OCI-LY7 (cell line): ENCODE data around the gene NFE2L1.

Experiments used
- EZH2phosphoT487 ChIP-seq: fragments of 200-600 bp; sonication (generic); IDR thresholded peaks from 2 replicates; pipeline ENCODE4 v1.6.1; 2018; ENCODE audit warnings: low read depth, borderline replicate concordance, mild to moderate bottlenecking, mixed run types, antibody characterized with exemption, low read length, moderate library complexity, mixed read lengths
- TF ChIP-seq, protein P1 (sequence below): fragments of 200-600 bp; sonication (generic); conservative IDR thresholded peaks from 2 replicates; pipeline ENCODE4 v1.5.1; 2014; ENCODE audit warnings: mild to moderate bottlenecking, antibody characterized with exemption, low read length, moderate library complexity, mixed read lengths

DNA sequence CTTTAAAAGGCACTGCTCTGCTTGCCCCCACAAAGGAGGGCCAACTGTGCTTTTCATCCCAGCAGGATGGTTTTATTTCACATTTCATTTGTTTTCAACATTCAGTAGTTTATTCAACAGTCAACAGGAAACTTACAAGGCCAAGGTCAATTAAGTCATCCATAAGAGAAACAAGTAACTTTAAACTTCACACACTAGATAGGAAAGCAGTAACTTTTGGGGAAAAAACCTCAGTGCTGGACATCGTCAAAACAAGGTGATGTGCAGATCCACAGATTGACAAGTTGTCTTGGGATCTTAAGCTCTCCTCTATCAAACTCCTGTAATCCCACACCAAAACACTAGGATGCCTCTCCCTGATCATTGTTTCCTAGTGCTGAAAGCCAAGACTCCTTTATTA lies 18.5 kb downstream of the NFE2L1 start:
- TF ChIP-seq, protein P1, sequence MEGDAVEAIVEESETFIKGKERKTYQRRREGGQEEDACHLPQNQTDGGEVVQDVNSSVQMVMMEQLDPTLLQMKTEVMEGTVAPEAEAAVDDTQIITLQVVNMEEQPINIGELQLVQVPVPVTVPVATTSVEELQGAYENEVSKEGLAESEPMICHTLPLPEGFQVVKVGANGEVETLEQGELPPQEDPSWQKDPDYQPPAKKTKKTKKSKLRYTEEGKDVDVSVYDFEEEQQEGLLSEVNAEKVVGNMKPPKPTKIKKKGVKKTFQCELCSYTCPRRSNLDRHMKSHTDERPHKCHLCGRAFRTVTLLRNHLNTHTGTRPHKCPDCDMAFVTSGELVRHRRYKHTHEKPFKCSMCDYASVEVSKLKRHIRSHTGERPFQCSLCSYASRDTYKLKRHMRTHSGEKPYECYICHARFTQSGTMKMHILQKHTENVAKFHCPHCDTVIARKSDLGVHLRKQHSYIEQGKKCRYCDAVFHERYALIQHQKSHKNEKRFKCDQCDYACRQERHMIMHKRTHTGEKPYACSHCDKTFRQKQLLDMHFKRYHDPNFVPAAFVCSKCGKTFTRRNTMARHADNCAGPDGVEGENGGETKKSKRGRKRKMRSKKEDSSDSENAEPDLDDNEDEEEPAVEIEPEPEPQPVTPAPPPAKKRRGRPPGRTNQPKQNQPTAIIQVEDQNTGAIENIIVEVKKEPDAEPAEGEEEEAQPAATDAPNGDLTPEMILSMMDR = no peak
- TF ChIP-seq EZH2phosphoT487 = no peak
